PC-9 (cell line): ENCODE data around the gene MIDN. TPM values are rescaled to one million over a fixed set of nuclear protein-coding genes. Genes with fewer than 3 reads are reported as not detected.

Experiments
- BruUV-seq: library from RNA; stranded (reverse); fragments of 400-500 nt; replicated peaks from 2 replicates; lab custom pipeline; 2021; lab: Mats Ljungman, UMichigan
- CTCF ChIA-PET: fragments of 300-600 bp; sonication (Branson Sonifier 250); formaldehyde crosslinking; loops from one replicate; lab custom pipeline; 2022; ENCODE audit warnings: antibody characterized with exemption; lab: Charles Lee
- POLR2A ChIA-PET: fragments of 300-600 bp; sonication (Branson Sonifier 250); formaldehyde crosslinking; loops from one replicate; lab custom pipeline; 2022; ENCODE audit warnings: antibody characterized with exemption; ENCODE audit not compliant: unreplicated experiment; lab: Charles Lee
- DNase-seq, 2 experiments: peaks; one replicate each; pipeline versions ENCODE4 v3.0.0 to v3.0.0-alpha.2; 2015 to 2022; ENCODE audit warnings: mixed read lengths in 1 of 2
- H2AFZ ChIP-seq: fragments of 200-600 bp; sonication (generic); 2 replicates; pipeline ENCODE4 v1.8.1; 2017; ENCODE audit warnings: antibody characterized with exemption
- H3F3A ChIP-seq: fragments of 200-600 bp; sonication (generic); 2 replicates; pipeline ENCODE4 v1.8.1; 2017; ENCODE audit warnings: antibody characterized with exemption, mild to moderate bottlenecking, low read depth; ENCODE audit not compliant: insufficient read depth
- H3K27ac ChIP-seq: fragments of 200-600 bp; sonication (generic); 2 replicates; pipeline ENCODE4 v1.6.1; 2016; ENCODE audit warnings: mixed run types
- H3K27me3 ChIP-seq: fragments of 200-600 bp; sonication (generic); 2 replicates; pipeline ENCODE4 v1.6.1; 2016; ENCODE audit warnings: low read depth, mixed run types; ENCODE audit not compliant: insufficient read depth
- H3K36me3 ChIP-seq: fragments of 200-600 bp; sonication (generic); 2 replicates; pipeline ENCODE4 v1.6.1; 2016; ENCODE audit warnings: low read depth, mixed run types
- H3K4me1 ChIP-seq: fragments of 200-600 bp; sonication (generic); replicated peaks from 2 replicates; pipeline ENCODE4 v1.6.1; 2016; ENCODE audit warnings: mixed run types; ENCODE audit not compliant: insufficient read depth
- H3K4me2 ChIP-seq: fragments of 200-600 bp; sonication (generic); 2 replicates; pipeline ENCODE4 v1.6.1; 2017; ENCODE audit warnings: mixed run types
- H3K4me3 ChIP-seq: fragments of 200-600 bp; sonication (generic); 2 replicates; pipeline ENCODE4 v1.6.1; 2016; ENCODE audit warnings: mixed run types
- H3K79me2 ChIP-seq: fragments of 200-600 bp; sonication (generic); 2 replicates; pipeline ENCODE4 v1.6.1; 2017; ENCODE audit warnings: low read depth, mixed run types
- H3K9me2 ChIP-seq: fragments of 200-600 bp; sonication (generic); 2 replicates; pipeline ENCODE4 v1.8.1; 2017; ENCODE audit warnings: mild to moderate bottlenecking; ENCODE audit not compliant: insufficient read depth
- H3K9me3 ChIP-seq: fragments of 200-600 bp; sonication (generic); 2 replicates; pipeline ENCODE4 v1.8.1; 2016; ENCODE audit warnings: low read depth; ENCODE audit not compliant: insufficient read depth
- H4K20me1 ChIP-seq: fragments of 200-600 bp; sonication (generic); 2 replicates; pipeline ENCODE4 v1.8.1; 2017; ENCODE audit not compliant: insufficient read depth
- EZH2 ChIP-seq: fragments of 200-600 bp; sonication (generic); IDR thresholded peaks from 2 replicates; pipeline ENCODE4 v1.8.0; 2017; ENCODE audit warnings: antibody characterized with exemption, low read depth
- intact Hi-C: fragments of 100-400 bp; cut with micrococcal nuclease; formaldehyde crosslinking; loops from one replicate; pipeline ENCODE4 v1.10.0; 2022; ENCODE audit not compliant: unreplicated experiment
- total RNA-seq: library from RNA; stranded (reverse); gene quantifications from 2 replicates; pipeline ENCODE4 v1.2.3, GENCODE V29; 2021
- TF ChIP-seq, protein P1 (sequence below): fragments of 200-600 bp; sonication (generic); conservative IDR thresholded peaks from 2 replicates; pipeline ENCODE4 v1.6.1; 2017; ENCODE audit warnings: mixed run types, antibody characterized with exemption, mild to moderate bottlenecking, moderate library complexity

The MIDN gene
- total RNA-seq, 1 experiment from 2014 or later = 61.4 TPM

DNA sequence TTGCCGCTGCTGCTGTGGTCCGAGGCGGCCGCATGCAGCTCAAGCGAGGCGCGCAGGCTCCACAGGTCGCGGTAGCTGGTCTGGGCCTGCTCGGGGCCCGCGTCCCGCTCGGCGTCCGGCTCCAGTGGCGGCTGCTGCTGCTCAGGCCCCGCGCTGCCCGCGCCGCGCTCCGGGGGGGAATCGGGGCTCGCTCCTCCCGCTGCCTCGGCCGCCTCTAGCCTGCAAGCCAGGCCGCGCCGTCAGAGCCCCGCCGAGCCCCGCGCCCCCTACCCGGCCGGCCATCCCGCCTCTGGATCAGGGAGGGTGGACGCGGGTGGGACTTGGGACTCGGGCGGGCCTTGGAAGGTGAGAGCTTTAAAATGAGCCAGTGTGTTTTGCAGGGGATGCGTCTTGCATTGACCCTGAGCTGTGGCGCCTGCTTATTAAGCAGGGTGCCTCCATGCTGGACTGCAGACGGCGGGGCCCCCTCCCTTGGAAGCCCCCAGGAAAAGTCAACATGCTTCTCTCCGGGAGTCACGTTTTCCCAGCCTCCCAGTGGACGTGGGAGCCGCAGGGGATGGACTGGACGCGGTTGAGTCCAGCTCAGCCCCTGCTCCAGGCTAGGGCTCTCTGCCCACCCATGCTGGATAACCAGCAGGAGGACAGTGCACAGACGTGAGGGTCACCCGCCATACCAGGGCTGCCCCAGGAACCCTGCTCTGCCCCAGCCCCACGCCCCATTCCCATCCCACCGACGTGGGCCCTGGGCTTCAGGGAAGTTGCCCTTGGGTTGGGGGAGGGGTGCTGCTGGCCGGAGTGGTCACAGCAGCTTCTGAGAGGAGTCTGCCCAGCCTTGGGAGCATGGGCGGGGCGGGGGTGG is 18.2 kb upstream of the MIDN start:
- no TSS peak for BruUV-seq
- H3K4me3 ChIP-seq = no peak overlapping the region
- peaks cover 9% of the 10 kb centered on the region for H3F3A ChIP-seq
- H3K79me2 ChIP-seq = no peaks in the 10 kb centered on the region
- H3K9me2 ChIP-seq = no peaks in the 10 kb centered on the region
- ChIA-PET POLR2A (no interaction called here), CTCF (no interaction called here)
- H3K27ac ChIP-seq = no peak overlapping the region
- intact Hi-C loops = no loop called here
- TF ChIP-seq, protein P1, sequence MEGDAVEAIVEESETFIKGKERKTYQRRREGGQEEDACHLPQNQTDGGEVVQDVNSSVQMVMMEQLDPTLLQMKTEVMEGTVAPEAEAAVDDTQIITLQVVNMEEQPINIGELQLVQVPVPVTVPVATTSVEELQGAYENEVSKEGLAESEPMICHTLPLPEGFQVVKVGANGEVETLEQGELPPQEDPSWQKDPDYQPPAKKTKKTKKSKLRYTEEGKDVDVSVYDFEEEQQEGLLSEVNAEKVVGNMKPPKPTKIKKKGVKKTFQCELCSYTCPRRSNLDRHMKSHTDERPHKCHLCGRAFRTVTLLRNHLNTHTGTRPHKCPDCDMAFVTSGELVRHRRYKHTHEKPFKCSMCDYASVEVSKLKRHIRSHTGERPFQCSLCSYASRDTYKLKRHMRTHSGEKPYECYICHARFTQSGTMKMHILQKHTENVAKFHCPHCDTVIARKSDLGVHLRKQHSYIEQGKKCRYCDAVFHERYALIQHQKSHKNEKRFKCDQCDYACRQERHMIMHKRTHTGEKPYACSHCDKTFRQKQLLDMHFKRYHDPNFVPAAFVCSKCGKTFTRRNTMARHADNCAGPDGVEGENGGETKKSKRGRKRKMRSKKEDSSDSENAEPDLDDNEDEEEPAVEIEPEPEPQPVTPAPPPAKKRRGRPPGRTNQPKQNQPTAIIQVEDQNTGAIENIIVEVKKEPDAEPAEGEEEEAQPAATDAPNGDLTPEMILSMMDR = no peak
- no peak for TF ChIP-seq EZH2
- no peaks in the 10 kb centered on the region for H3K27me3 ChIP-seq
- no peaks in the 10 kb centered on the region for H3K9me3 ChIP-seq
- 0 out of 2 replicates have a peak, but pooled peaks cover 6% of the 10 kb centered on the region for H3K4me1 ChIP-seq
- H3K36me3 ChIP-seq = no peaks in the 10 kb centered on the region
- no peak overlapping the region for H2AFZ ChIP-seq
- H3K4me2 ChIP-seq = no peak overlapping the region
- no peak for DNase-seq
- H4K20me1 ChIP-seq = no peaks in the 10 kb centered on the region

DNA sequence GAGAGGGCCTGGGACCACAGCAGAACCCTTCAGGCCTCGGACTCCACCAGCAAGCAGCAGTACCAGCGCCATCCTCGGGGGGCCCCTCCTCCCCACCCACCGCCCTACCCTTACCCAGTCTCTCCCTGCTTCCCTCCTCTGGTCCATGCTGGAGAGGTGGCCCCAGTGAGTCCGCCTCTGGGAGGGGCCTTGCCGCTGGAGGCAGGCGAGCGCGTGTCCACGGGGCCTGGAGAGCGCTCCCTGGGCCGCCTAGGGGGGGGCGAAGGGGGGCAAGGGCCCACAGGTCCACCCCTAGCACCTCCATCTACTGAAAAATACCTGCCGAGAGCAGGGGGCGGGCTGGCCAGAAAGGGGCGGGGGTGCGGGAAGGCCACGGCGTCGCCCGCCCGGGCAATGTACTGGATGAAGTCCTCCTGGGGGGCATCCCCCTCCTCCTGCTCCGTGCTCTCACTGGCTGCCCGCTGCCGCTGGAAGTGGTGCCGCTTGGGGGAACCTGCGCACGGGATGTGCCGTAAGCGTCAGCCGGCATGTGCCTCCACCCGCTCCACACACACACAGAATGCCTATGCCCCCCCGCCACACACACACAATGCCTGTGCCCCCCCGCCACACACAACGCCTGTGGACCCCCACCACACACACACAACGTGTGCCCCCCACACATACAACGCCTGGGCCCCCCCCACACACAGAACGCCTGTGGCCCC is 17.4 kb upstream of the MIDN start:
- POLR2A ChIA-PET = no interaction called here
- H3K4me3 ChIP-seq = no peak overlapping the region
- 0 out of 2 replicates have a peak, but pooled peaks cover 6% of the 10 kb centered on the region for H3K4me1 ChIP-seq
- intact Hi-C loops = no loop called here
- no peaks in the 10 kb centered on the region for H3K9me2 ChIP-seq
- H3K9me3 ChIP-seq = no peaks in the 10 kb centered on the region
- H4K20me1 ChIP-seq = no peaks in the 10 kb centered on the region
- CTCF ChIA-PET = no interaction called here
- no peaks in the 10 kb centered on the region for H3K36me3 ChIP-seq
- BruUV-seq = no TSS peak
- no peaks in the 10 kb centered on the region for H3K27me3 ChIP-seq
- H3F3A ChIP-seq = peaks cover 9% of the 10 kb centered on the region
- H3K79me2 ChIP-seq = no peaks in the 10 kb centered on the region
- no peak overlapping the region for H3K4me2 ChIP-seq
- no peak overlapping the region for H3K27ac ChIP-seq
- H2AFZ ChIP-seq = no peak overlapping the region
- DNase-seq = no peak
- TF ChIP-seq EZH2 = no peak
- TF ChIP-seq, protein P1 = no peak

DNA sequence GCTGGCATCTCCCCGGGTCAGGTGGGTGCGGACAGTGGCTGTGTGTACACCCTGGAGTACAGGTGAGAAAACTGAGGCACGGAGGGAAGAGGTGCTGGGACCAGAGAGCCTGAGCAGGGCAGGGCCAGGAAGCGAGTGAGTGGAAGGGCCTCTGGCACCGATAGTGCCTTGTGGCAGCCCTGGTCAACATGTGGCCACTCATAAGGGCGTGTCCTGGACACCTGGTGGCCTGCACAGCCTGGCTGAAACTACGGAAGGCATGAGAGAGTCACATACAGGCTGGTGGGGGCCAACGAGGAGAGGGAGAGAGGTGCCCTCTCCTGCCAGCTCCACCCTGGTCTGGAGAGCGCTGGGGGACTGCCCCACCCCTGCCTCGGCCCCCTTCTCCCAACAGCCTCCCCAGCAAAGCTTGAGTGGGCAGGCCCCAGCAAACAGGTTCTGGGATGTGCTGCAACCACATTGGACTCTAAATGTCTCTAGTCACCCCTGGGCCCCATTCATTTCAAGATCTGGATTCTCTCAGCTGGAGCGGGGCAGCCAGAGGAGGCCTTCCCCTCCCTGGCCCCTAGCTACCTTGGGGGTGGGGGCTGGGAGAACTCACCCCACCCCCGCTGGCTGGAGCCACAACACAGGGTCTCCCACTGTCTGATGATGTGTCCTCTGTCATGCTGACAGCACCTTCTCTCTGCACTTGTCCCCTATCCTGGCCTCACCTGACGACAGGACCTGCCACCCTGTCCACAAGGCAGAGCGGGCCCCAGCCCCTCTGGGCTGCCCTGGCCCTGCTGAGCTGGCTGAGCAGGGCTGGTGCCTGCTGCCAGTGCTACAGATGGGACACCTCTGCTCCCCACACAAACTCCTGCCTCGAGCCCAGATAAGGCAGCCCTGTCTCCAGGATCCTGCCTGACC is 16.4 kb upstream of the MIDN start:
- CTCF ChIA-PET = interaction anchor here (0.5 kb wide), 1 partner anchor 118 kb away, joined by 6 read pairs; no protein-coding TSS in a partner anchor
- intact Hi-C loops = no loop called here

More for the DNA sequence above, 16.4 kb upstream of the MIDN start:
- TF ChIP-seq EZH2 = no peak
- TF ChIP-seq, protein P1 = no peak
- Histone ChIP-seq H3K9me3 (no peaks in the 10 kb centered on the region), H3K4me1 (0 out of 2 replicates have a peak, but pooled peaks cover 6% of the 10 kb centered on the region), H3K9me2 (no peaks in the 10 kb centered on the region), H3K4me3 (no peak overlapping the region), H3K27ac (no peak overlapping the region), H3K79me2 (no peaks in the 10 kb centered on the region), H3K4me2 (no peak overlapping the region), H2AFZ (no peak overlapping the region), H3K27me3 (no peaks in the 10 kb centered on the region), H3K36me3 (no peaks in the 10 kb centered on the region), H4K20me1 (no peaks in the 10 kb centered on the region), H3F3A (peaks cover 9% of the 10 kb centered on the region)
- peak; percentile 61 to 63 for DNase-seq
- POLR2A ChIA-PET = no interaction called here
- BruUV-seq = no TSS peak
